Endodermal cell (in vitro differentiated cells): ENCODE measurements around the gene SYNDIG1. TPM values are rescaled to one million over a fixed set of nuclear protein-coding genes. Genes with fewer than 3 reads are reported as not detected.

Experiments
- DNase-seq: peaks from one replicate; pipeline ENCODE4 v3.0.0-alpha.2; 2017
- H3K27ac ChIP-seq: 2 replicates; pipeline ENCODE4 v1.5.1; 2013; ENCODE audit warnings: mild to moderate bottlenecking, low read depth, low read length, moderate library complexity
- H3K27me3 ChIP-seq: 2 replicates; pipeline ENCODE4 v1.6.1; 2013; ENCODE audit warnings: mild to moderate bottlenecking, low read length, moderate library complexity; ENCODE audit not compliant: insufficient read depth, control insufficient read depth, poor library complexity, severe bottlenecking
- H3K36me3 ChIP-seq: 2 replicates; pipeline ENCODE4 v1.7.0; 2013; ENCODE audit warnings: mild to moderate bottlenecking, low read length, moderate library complexity; ENCODE audit not compliant: control insufficient read depth, insufficient read depth
- H3K4me1 ChIP-seq: one replicate; pipeline ENCODE4 v1.7.0; 2013; ENCODE audit warnings: low read length; ENCODE audit not compliant: control insufficient read depth, insufficient read depth
- H3K4me3 ChIP-seq: 2 replicates; pipeline ENCODE4 v1.5.1; 2013; ENCODE audit warnings: mild to moderate bottlenecking, low read length, moderate library complexity
- H3K9ac ChIP-seq: 2 replicates; pipeline ENCODE4 v1.6.1; 2013; ENCODE audit warnings: mild to moderate bottlenecking, low read length, moderate library complexity; ENCODE audit not compliant: poor library complexity, severe bottlenecking; ENCODE audit errors: extremely low read depth
- H3K9me3 ChIP-seq: 2 replicates; pipeline ENCODE4 v1.6.1; 2013; ENCODE audit warnings: mild to moderate bottlenecking, low read length, moderate library complexity; ENCODE audit not compliant: control insufficient read depth
- H3K27ac Mint-ChIP-seq: 2 replicates; pipeline ENCODE4 v1.8.0; 2020; ENCODE audit warnings: mixed read lengths
- H3K27me3 Mint-ChIP-seq: 2 replicates; pipeline ENCODE4 v1.8.0; 2021; ENCODE audit warnings: mild to moderate bottlenecking, mixed read lengths; ENCODE audit not compliant: insufficient read depth
- H3K36me3 Mint-ChIP-seq: 2 replicates; pipeline ENCODE4 v1.8.0; 2020; ENCODE audit warnings: low read depth, mixed read lengths
- H3K4me1 Mint-ChIP-seq: 2 replicates; pipeline ENCODE4 v1.8.0; 2020; ENCODE audit warnings: mixed read lengths
- H3K4me3 Mint-ChIP-seq: 2 replicates; pipeline ENCODE4 v1.8.0; 2020; ENCODE audit warnings: mild to moderate bottlenecking, moderate library complexity, mixed read lengths
- H3K9me3 Mint-ChIP-seq: 2 replicates; pipeline ENCODE4 v1.8.0; 2020; ENCODE audit warnings: mild to moderate bottlenecking, mixed read lengths
- CTCF ChIP-seq: fragments of 200-600 bp; sonication (generic); conservative IDR thresholded peaks from 2 replicates; pipeline ENCODE4 v1.5.0; 2021; ENCODE audit warnings: antibody characterized with exemption, mild to moderate bottlenecking
- WGBS, 2 experiments: methylation state at CpG; one replicate each; pipeline versions ENCODE4 v1.1.5 to v1.1.7; 2013; ENCODE audit warnings: missing lambda C conversion rate in 2 of 2, mixed read lengths in 1 of 2; ENCODE audit not compliant: insufficient coverage in 1 of 2, insufficient read length in 1 of 2; 5-methylcytosine and 5-hydroxymethylcytosine counted together
- total RNA-seq, 2 donors: library from RNA; stranded (reverse); fragmentation: NEBNext Ultra II Directional in 1 of 2; extraction: Animal tissue kit (Norgen Biotek cat#: 25700) in 1 of 2; gene quantifications; 2 replicates in 1 of 2; 3 replicates in 1 of 2; pipeline ENCODE4 v1.2.1, GENCODE V29; 2021

Gene SYNDIG1
- total RNA-seq, 2 donors from 2014 or later = 5.5 to 6.8 TPM

- no peak for TF ChIP-seq CTCF
- Mint-ChIP-seq H3K4me1 (no peaks in the 10 kb centered on the region), H3K27me3 (no peaks in the 10 kb centered on the region), H3K36me3 (no peaks in the 10 kb centered on the region), H3K27ac (no peak overlapping the region), H3K9me3 (no peaks in the 10 kb centered on the region), H3K4me3 (no peak overlapping the region)
- Histone ChIP-seq H3K4me3 (no peak overlapping the region), H3K9me3 (no peaks in the 10 kb centered on the region), H3K36me3 (no peaks in the 10 kb centered on the region), H3K9ac (no peak overlapping the region), H3K4me1 (no peaks in the 10 kb centered on the region), H3K27ac (no peak overlapping the region), H3K27me3 (no peaks in the 10 kb centered on the region)
- WGBS, 2 experiments = 85 to 100% methylated on average over 3 to 6 of the region's 6 CpGs
- no peak for DNase-seq
Measured at GRCh38 chr20:24586523-24586840, 117.1 kb downstream of the SYNDIG1 start.

GRCh38 chr20:24587384-24588046, 118.1 kb downstream of the SYNDIG1 start:
- H3K27me3 Mint-ChIP-seq = no peaks in the 10 kb centered on the region
- no peaks in the 10 kb centered on the region for H3K4me1 Mint-ChIP-seq
- WGBS, 2 experiments = 91% methylated on average over 11 to 12 of the region's 12 CpGs
- no peaks in the 10 kb centered on the region for H3K9me3 Mint-ChIP-seq
- Histone ChIP-seq H3K9me3 (no peaks in the 10 kb centered on the region), H3K4me3 (no peak overlapping the region), H3K27ac (no peak overlapping the region), H3K9ac (no peak overlapping the region), H3K4me1 (no peaks in the 10 kb centered on the region), H3K27me3 (no peaks in the 10 kb centered on the region), H3K36me3 (no peaks in the 10 kb centered on the region)
- DNase-seq = peak; percentile 63
- no peak overlapping the region for H3K27ac Mint-ChIP-seq
- H3K36me3 Mint-ChIP-seq = no peaks in the 10 kb centered on the region
- H3K4me3 Mint-ChIP-seq = no peak overlapping the region
- TF ChIP-seq CTCF = no peak

GRCh38 chr20:24588047-24588635, 118.7 kb downstream of the SYNDIG1 start:
- Mint-ChIP-seq H3K27ac (no peak overlapping the region), H3K4me1 (no peaks in the 10 kb centered on the region), H3K36me3 (no peaks in the 10 kb centered on the region), H3K9me3 (no peaks in the 10 kb centered on the region), H3K4me3 (no peak overlapping the region), H3K27me3 (no peaks in the 10 kb centered on the region)
- no peak overlapping the region for H3K9ac ChIP-seq
- no peaks in the 10 kb centered on the region for H3K9me3 ChIP-seq
- no peaks in the 10 kb centered on the region for H3K27me3 ChIP-seq
- 90 to 94% methylated on average over 4 to 6 of the region's 6 CpGs for WGBS, 2 experiments
- DNase-seq = no peak
- no peaks in the 10 kb centered on the region for H3K4me1 ChIP-seq
- H3K27ac ChIP-seq = no peak overlapping the region
- TF ChIP-seq CTCF = no peak
- H3K4me3 ChIP-seq = no peak overlapping the region
- no peaks in the 10 kb centered on the region for H3K36me3 ChIP-seq
